GM12872 (cell line): Measurements from ENCODE around the gene AQP5.

ENCODE experiments used
- CTCF ChIP-seq: IDR thresholded peaks from 3 replicates; pipeline ENCODE4 v1.5.1; 2011; ENCODE audit warnings: low read depth, mild to moderate bottlenecking, low read length, moderate library complexity; ENCODE audit not compliant: insufficient read depth

The AQP5 gene

GRCh38 chr12:49947593-49948226 is 14.0 kb upstream of the AQP5 start:
- TF ChIP-seq CTCF: no peak

GRCh38 chr12:49948866-49949845 is 12.5 kb upstream of the AQP5 start:
- no peak for TF ChIP-seq CTCF

GRCh38 chr12:49949866-49950265 is 11.8 kb upstream of the AQP5 start:
- TF ChIP-seq CTCF: no peak

GRCh38 chr12:49950273-49951251 is 11.1 kb upstream of the AQP5 start, which contains the start of gene AQP2:
TSS of gene AQP2 (plus strand) at chr12:49950737. CDS start at chr12:49950831, 94 bp downstream.
- no peak for TF ChIP-seq CTCF

GRCh38 chr12:49951411-49952240 is 10.0 kb upstream of the AQP5 start:
- no peak for TF ChIP-seq CTCF

- no peak for TF ChIP-seq CTCF
These were observed 9.1 kb upstream of the AQP5 start for GRCh38 chr12:49952391-49953055.
